ENCODE results near the gene MITD1.

GRCh38 chr2:99153921-99154604 is 26.8 kb downstream of the MITD1 start:
- no peak for TF ChIP-seq CTCF (IDR thresholded peaks at IDR 0.05)
- TF ChIP-seq POLR2A (IDR thresholded peaks at IDR 0.05) = no peak

Data from adrenal gland (tissue), 5 donors.